Lower leg skin (tissue), 3 donors: ENCODE results near the gene PDLIM5.

Source experiments
- CTCF ChIP-seq, 3 donors: fragments of 450-650 bp; IDR thresholded peaks; one replicate each; pipeline ENCODE4 v1.5.1; 2016; ENCODE audit warnings: antibody characterized with exemption in 3 of 3, mild to moderate bottlenecking in 3 of 3, moderate library complexity in 2 of 3
- POLR2A ChIP-seq, 2 donors: fragments of 450-650 bp; IDR thresholded peaks; one replicate each; pipeline ENCODE4 v1.6.1; 2016 to 2017; ENCODE audit warnings: antibody characterized with exemption in 2 of 2, mild to moderate bottlenecking in 1 of 2, moderate library complexity in 1 of 2

DNA sequence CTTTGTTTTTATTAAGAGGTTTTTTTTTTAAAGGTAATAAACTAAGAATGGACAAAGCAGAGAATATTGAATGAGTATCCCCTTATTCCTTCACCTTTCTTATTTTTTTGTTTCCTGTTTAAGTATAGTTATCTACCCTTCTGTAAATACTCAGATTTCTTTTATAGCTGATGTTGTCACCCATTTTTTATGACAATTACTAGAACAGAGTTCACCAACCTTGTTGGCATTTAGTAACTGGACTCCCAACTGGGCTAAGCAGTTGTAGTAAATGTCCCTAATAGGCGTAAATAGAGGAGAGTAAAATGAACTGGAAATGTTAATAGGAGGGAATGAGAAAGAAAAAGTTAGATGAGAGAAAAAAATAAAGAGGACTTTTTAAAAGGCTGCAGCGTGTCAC lies 9.8 kb downstream of the PDLIM5 start:
- TF ChIP-seq CTCF (IDR thresholded peaks at IDR 0.05) (no peak), POLR2A (IDR thresholded peaks at IDR 0.05) (no peak)
